Thyroid gland (tissue), 4 donors: Measurements from ENCODE around the gene CLIP2.

ENCODE experiments used
- POLR2A ChIP-seq, 2 donors: fragments of 450-650 bp; IDR thresholded peaks; one replicate each; pipeline ENCODE4 v1.6.1; 2017; ENCODE audit warnings: antibody characterized with exemption in 2 of 2, mild to moderate bottlenecking in 2 of 2, moderate library complexity in 1 of 2
- TF ChIP-seq, protein P1 (sequence below), 6 experiments: fragments of 200-600 bp in 3 of 6; fragments of 450-650 bp in 3 of 6; sonication (generic) in 3 of 6; IDR thresholded peaks; one replicate each; pipeline ENCODE4 v1.5.1; 2016 to 2019; ENCODE audit warnings: antibody characterized with exemption in 6 of 6, mild to moderate bottlenecking in 2 of 6, inconsistent platforms in 1 of 6, moderate library complexity in 1 of 6

DNA sequence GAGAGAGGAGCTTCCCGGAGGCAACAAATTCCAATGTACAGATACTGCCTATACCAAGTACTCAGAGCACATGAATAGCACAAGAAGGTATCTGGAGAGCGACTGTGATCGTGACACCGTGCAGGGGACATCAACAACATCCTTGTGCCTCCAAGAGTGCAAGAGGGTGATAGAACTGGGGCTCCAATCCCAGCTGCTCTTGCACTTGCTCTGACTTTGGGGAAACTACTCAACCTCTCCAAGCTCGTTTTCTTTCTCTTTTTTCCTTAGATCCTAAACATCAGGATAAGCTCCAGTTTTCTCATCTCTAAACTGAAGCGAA lies 47.1 kb upstream of the CLIP2 start:
- TF ChIP-seq POLR2A (IDR thresholded peaks at IDR 0.05), result no peak
- TF ChIP-seq, protein P1, sequence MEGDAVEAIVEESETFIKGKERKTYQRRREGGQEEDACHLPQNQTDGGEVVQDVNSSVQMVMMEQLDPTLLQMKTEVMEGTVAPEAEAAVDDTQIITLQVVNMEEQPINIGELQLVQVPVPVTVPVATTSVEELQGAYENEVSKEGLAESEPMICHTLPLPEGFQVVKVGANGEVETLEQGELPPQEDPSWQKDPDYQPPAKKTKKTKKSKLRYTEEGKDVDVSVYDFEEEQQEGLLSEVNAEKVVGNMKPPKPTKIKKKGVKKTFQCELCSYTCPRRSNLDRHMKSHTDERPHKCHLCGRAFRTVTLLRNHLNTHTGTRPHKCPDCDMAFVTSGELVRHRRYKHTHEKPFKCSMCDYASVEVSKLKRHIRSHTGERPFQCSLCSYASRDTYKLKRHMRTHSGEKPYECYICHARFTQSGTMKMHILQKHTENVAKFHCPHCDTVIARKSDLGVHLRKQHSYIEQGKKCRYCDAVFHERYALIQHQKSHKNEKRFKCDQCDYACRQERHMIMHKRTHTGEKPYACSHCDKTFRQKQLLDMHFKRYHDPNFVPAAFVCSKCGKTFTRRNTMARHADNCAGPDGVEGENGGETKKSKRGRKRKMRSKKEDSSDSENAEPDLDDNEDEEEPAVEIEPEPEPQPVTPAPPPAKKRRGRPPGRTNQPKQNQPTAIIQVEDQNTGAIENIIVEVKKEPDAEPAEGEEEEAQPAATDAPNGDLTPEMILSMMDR (IDR thresholded peaks at IDR 0.05), result no peak
